ENCODE results near the gene ATMIN.

The ATMIN gene

DNA sequence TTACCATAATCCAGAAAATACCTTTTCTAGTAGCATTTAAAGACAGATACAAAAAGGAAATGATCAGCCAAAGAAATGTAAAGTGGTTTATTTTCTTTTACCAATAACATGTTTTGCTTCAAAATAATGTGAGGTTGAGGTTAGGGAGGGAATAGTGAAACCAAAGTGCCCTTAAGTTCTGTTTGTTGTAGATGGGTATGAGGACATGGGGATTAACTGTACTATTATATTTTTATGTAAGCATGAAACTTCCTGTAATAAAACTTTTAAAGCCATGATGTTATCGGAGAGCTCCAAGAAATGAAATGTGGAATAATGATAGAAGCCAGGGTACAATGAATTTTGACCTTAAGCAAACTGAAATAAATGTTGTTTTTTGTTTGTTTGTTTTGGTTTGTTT lies 31.5 kb downstream of the ATMIN start:
- no peak for DNase-seq (ENCODE audit: low read depth)

DNA sequence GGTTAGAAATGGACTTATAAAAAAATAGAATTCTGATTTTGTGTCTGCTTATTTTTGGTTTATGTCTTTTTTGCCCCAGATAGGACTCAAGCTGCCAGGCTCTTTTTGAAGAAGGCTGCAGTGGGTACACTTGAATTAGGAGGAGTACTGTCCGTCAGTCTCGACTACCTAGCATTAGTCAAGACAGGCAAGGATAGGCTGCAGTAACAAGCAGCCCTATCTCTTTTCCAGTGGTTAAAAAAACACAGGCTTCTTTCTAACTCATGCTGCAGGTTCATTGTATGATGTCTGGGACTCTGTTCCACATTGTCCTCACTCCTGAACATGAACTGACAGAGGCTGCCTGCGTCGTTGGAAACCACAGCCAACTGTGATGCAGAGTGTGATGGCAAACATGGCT lies 33.4 kb downstream of the ATMIN start:
- DNase-seq (ENCODE audit: low read depth) = no peak

DNA sequence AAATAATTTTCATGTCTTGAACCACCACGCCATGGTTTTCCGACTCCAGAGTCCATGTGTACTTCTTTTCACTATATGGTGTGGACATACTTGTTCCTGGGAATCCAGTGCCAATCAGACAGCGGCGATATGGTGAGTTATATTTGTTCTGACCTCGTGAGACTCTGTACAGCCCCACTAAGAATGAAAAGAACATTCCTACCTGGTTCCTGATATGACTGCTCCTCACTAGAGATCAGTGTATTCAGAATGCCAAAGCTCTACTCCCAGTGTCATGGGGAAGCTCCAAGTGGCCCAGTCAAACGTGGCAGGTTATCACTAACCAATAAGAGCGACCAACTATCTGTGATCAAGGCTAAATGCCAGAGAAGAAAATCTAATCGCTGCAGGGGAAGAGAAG lies 35.3 kb downstream of the ATMIN start:
- DNase-seq (ENCODE audit: low read depth) = no peak

DNA sequence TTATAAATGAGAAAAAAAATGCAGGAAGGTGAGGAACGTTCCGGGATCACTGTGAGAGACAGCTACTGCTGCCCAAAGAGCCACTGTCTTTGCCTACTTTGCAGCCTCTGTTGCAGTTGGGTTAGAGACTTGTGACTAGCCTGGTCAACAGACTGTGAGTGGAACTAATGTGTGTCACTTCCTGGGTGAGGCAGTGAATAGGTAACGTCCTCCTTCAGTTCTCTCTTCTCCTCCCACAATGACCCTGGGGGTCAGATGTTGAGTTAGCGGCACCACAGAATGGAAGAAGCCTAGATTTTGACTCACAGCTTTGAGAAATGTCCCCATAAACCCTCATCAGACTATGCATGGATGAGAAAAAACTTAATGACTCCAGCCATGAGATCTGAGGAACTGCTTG lies 36.2 kb downstream of the ATMIN start:
- no peak for DNase-seq (ENCODE audit: low read depth)

DNA sequence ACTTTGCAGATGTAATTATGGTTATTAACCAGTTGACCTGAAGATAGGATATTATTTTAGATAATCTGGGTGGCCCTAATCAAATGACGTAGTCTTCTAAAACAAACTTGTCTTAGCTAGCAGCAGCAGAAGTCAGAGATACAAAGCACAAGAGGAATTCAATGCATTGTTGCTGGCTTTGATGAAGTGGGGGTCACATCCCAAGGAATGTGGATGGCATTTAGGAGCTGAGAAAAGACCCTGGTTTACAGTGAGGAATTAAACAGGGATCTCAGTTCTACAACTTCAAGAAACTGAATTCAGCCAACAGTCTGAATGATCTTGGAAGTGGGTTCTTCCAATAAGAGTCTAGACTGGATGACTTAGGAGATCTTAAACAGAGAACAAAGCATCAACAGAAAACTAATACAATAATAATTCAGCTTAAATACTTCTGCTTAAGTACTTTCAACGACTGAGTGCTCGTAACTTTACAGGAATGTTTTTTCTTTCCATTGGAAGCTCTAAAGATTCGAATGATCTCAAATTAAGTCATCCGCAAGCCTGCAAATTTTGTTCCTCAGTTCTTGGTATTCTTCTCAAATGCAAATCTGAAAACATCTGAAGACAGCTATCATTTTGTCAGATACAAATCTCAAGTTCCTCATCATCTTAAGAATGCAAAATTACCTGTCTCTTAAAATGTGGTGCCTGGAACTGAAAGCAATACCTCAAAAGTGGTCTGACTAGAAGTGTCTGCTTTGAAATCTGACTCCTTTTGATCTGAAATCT lies 38.1 kb downstream of the ATMIN start:
- DNase-seq (ENCODE audit: low read depth) = no peak

DNA sequence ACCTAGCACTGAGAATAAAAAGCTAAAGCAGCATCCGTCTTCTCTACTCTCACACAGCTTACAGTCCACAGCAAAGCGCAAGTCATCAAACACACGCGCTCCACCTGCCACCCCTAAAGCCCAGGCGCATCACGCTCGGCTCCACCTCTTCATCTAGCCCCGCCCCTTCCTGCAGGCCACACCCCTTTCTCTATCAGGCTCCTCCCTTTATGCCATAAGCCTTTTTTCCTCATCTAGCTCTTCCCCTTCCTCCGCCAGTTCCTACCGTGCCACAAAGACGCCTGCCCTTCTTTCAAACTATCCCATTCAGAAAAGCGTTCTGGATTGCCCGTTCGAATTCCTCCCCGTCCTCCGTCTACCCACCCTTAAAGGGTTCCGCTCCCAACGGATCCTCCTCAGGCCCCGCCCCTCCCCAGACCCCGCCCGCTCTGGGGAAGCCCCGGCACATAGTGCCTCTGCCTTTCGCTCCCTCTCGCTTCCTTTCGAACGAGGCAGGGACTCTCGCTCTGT lies 41.0 kb downstream of the ATMIN start:
- DNase-seq (ENCODE audit: low read depth) = peak; percentile 89

DNA sequence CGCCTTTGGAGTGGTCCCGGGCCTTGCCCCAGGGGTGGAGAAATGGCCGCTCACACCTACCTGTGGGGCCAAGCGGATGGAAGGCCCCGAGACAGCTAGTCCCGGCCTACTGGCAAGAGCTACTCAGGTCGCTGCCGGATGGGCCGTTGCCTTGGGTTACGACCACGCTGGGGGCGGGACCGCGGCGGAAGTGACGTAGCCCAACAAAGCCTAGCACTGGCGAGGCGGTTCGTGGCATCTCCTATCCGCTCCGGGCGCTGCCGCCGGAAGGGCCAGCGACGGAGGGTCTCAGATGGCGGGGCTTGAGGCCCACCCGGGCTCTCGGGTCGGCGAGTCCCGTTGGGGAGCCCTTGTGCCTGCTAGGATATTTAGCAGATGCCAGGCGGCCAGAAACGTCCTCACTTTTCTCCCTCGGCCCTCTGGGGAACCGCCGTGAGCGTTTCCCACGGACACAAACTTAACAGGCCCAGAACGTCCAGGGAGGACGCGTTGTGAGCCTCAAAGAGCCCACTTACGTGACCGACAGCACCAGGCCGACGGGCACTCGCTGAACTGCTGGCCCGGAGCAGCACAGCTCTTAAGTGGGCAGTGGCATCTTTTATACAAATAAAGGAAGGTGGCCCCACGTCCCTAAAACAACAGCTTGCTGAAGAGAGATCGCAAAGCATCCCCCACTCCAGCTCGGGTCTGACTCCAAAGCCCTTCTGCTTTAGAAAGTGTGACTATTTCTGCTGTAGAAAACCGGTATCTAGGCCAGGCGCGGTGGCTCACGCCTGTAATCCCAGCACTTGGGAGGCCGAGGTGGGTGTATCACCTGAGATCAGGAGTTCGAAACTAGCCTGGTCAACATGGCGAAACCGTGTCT lies 41.7 kb downstream of the ATMIN start, which contains the start of gene C16orf46:
Gene C16orf46 (minus strand): TSS at position 163 of the 865 bp plus-strand sequence. CDS start 13,283 bp downstream, outside the sequence.
- DNase-seq (ENCODE audit: low read depth) = peak; percentile 93

DNA sequence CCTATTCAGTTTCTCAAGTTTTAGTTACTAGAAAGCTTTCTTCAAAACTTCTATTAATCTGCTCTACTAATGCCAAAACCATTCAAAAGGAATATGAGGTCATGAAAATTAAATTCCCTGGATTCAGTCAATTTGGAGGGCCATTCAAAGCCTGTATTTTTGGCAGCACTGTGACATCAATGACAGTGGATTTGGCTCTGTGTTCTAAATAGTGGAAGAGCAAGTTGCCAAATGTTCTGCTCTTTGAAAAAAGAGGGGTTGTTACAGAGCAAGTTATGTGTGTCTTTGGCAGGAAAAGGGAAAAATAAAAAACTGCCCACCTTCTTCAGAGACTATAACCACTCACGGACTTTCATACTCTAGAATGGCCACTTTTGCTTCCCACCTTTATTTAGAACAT lies 44.6 kb downstream of the ATMIN start:
- no peak for DNase-seq (ENCODE audit: low read depth)

DNA sequence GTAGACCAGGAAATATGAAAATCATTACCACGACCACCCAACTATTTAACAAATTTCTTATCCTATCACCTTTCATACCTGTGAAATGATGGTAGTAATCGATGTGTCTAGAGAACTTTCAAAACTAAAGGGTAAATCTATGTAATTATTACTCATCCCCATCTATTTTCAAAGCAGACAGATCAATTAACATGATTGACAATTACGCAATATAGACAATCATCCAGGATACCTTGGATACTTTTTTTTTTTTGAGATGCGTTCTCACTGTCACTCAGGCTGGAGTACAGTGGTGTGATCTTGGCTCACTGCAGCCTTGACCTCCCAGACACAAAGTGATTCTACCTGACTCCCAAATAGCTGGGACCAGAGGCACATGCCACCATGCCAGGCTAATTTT lies 45.4 kb downstream of the ATMIN start:
- DNase-seq (ENCODE audit: low read depth) = no peak

DNA sequence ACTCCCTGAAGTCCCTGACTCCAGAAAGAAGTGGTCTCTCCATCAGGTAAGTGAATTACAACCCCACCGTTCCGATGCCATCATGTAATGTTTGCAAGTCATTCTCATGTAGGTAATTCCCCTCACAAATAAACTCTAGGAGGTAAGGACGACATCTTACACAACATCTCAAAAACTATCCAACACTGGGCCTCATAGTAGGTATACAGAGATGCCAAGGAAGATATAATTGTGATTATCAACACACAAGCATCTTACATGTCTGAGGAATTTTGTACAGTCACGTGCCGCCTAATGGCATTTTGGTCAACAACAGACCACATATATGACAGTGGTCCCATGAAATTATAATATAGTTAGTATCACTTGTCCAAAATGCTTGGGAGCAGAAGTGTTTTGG lies 53.2 kb downstream of the ATMIN start:
- DNase-seq (ENCODE audit: low read depth) = no peak

DNA sequence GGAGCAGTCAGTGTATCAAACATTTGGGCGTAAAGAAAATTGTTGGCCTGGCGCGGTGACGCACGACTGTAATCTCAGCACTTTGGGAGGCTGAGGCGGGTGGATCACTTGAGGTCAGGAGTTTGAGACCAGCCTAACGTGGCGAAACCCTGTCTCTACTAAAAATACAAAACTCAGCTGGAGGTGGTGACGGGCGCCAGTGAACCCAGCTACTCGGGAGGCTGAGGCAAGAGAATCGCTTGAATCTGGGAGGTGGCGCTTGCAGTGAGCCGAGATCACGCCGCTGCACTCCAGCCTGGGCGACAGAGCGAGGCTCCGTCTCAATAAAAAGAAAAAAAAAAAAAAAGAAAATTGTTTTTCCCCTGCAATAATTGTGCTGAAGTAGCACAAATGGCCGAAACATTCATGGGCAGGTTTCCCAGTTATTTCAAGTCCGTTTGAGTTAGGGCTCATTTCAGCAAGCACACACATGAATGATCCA lies 59.2 kb downstream of the ATMIN start:
- no peak for DNase-seq (ENCODE audit: low read depth)

DNA sequence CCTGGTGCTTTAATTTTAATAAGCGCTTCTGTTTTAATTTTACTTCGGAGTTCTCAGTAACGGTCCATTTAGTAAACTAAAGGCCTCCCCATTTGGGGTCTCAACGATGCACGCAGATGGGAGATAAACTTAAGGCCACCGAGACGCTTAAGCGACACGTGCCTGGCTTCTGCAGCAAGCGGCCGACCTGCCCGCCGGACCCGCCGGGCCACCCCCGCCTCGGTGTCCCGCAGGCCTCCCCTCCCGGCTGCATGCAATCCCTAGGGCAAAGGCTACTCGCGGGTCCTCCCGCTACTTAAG lies 60.0 kb downstream of the ATMIN start:
- DNase-seq (ENCODE audit: low read depth) = no peak

DNA sequence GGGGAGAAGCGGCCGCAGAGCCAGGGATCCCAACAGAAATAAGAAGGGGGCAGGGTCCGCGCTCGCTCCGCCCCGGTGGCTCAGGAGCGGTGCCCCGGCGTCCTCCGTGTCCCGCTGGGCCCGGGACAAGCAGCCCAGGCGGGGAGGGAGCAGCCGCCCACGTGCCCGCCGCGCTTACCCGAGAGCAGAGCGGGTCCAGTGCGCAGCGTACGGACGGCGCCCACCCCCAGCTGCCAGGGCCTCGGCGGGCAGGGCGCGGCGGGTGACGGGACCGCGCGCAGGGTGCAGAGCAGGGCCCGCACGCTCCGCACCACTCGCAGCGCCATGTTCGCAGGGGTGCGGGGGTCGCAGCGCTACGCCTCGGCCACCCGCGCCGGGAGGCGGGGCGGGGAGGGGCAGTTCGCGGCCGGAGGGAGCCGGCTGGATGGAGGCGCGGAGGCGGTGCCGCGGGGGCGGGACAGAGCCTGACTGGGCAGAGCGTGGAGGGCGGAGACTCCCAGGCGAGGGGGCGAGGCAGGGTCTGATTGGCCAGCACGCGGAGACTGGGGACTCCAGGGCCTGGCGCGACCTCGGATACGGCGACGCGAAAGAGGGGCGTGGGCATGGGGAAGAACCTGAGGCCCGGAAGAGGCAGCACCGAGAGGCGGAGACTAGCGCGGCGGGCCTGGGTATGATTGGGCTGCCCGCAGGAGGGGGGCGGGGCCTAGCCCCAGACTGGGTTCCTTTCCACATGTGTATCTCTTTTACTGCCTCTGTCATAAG lies 60.5 kb downstream of the ATMIN start, which contains the start of gene GCSH:
Gene GCSH (minus strand): TSS at position 443 of the 762 bp plus-strand sequence. CDS start 117 bp downstream, at position 326.
- peak; percentile 97 for DNase-seq (ENCODE audit: low read depth)

DNA sequence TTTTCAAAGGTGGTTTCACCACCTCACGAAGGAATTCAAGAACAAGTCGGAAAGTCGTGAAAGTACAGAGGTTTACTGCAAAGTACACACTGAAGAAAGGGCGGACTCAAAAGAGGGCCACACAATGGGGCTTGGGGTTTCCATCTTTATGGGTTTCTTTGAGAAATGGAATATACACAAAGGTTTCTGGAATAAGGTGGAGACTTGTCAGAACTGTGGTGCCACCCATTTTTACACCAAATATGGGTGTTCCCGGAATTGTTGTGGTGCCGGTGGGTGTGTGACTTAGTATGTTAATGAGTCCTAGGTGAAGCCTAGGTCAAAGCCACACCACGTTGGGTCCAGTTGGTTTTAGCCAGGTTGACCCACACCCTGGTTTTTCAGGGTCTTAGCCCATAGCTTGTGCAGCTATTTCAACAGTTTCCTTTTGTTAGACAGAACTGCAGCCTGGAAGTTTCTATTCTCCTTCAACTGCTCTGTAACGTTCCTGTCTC lies 61.1 kb downstream of the ATMIN start:
- DNase-seq (ENCODE audit: low read depth) = no peak

All from stimulated activated CD4-positive, alpha-beta T cell treated with anti-CD3 and anti-CD28 coated beads, Interleukin-2, amount 100 ng/mL, for 4 hours (primary cell).